ENCODE results near the gene PEX11G.

Gene PEX11G

DNA sequence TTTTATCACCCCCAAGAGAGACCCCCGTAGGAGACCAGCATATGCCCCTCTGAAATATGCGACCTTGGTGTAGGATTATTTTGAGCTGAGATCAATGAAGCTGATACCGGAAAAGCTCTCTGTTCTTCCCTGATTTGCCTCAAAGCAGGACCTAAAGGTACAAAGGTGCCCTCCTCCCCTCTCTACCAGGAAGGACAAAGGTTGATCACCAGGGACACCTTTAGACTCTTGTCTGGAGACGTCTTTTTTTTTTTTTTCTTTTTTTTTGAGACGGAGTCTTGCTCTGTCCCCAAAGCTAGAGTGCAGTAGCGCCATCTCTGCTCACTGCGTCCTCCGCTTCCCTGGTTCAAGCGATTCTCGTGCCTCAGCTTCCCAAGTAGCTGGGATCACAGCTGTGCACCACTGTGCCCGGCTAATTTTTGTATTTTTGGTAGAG lies 792 bp upstream of the PEX11G start:
- TF ChIP-seq, protein P1, sequence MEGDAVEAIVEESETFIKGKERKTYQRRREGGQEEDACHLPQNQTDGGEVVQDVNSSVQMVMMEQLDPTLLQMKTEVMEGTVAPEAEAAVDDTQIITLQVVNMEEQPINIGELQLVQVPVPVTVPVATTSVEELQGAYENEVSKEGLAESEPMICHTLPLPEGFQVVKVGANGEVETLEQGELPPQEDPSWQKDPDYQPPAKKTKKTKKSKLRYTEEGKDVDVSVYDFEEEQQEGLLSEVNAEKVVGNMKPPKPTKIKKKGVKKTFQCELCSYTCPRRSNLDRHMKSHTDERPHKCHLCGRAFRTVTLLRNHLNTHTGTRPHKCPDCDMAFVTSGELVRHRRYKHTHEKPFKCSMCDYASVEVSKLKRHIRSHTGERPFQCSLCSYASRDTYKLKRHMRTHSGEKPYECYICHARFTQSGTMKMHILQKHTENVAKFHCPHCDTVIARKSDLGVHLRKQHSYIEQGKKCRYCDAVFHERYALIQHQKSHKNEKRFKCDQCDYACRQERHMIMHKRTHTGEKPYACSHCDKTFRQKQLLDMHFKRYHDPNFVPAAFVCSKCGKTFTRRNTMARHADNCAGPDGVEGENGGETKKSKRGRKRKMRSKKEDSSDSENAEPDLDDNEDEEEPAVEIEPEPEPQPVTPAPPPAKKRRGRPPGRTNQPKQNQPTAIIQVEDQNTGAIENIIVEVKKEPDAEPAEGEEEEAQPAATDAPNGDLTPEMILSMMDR (IDR thresholded peaks at IDR 0.05; ENCODE audit: borderline replicate concordance, insufficient read depth, low read depth, low read length): no peak
- no peak overlapping the region for H3K4me3 ChIP-seq (ENCODE audit: low read depth, low read length)

DNA sequence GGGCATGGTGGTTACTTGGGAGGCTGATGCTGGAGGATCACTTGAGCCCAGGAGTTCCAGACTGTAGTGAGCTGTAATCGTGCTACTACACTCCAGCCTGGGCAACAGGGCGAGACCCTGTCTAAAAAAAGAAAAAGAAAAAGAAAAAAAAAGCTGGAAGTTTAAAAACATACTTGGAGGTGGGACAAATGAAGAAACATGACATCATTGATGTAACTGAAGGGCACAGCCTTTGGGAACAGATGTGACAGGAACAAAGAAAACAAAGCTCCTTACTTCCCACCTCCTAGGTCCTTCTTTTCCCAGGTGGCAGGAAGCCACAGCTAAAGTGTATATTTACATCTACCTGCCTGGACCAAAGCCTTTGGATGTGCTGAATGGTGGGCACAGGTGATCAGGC lies 1.9 kb downstream of the PEX11G start:
- TF ChIP-seq, protein P1 (IDR thresholded peaks at IDR 0.05; ENCODE audit: borderline replicate concordance, insufficient read depth, low read depth, low read length): no peak
- H3K4me3 ChIP-seq (ENCODE audit: low read depth, low read length): no peak overlapping the region

DNA sequence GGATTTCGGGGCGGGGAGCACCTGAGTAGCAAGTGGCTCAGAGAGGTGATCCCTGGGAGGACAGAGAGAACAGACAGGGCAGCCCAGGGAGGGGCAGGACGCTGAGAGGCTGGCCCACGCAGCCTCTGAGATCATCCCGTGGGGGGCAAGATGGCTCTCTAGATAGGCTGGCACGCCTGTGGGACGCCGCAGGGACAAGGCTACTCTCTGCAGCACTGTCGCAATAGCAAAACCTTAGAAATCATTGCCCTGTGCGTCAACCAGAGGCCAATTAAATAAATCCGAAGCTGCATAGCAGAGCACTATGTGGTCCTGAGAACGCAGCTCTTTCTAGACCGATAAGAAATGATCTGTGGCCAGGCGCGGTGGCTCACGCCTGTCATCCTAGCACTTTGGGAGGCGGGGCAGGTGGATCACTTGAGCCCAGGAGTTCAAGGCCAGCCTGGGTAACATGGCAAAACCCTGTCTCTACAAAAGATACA lies 5.1 kb downstream of the PEX11G start:
- TF ChIP-seq, protein P1 (IDR thresholded peaks at IDR 0.05; ENCODE audit: borderline replicate concordance, insufficient read depth, low read depth, low read length): no peak
- no peak overlapping the region for H3K4me3 ChIP-seq (ENCODE audit: low read depth, low read length)

DNA sequence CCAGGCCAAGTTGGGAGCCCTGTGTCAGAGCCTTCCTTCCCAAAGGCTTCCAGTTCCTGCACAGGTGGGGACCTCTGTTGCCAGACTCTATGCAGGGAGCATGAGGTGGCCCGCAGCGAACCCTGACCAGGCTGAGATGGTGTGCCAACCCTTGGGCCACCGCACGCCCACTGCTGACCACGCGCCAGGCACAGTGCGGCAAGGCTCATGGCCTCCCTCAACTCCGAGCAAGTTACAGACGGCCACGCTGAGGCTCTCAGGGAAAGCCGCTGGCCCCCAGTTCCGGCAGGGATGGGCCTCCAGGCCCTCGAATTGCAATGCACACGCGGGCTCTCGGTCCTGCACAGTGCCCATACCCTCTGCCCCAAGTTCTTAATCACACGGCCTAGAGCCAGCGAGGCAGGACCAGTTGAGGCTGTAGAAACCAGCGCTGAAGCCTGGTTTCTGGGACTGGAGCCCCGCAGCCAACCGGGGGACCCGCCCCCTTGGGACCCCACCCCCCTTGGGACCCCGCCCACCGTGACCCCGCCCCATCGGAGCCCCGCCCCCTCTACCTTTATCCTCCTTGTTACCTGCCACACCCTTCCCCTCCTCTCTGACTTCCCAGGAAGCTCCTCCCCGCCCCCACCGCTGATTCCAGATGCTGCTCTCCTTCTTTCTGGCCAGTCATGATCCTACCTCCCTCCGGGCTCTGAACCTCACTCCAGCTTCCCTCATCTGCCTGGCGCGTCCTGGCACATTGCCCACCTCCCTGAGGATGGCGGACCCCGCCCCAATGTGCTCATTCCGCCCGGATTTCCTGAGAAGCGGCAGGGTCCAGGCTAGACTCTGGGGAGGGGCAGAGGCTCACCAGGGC lies 6.0 kb downstream of the PEX11G start:
- TF ChIP-seq, protein P1 (IDR thresholded peaks at IDR 0.05; ENCODE audit: borderline replicate concordance, insufficient read depth, low read depth, low read length): no peak
- H3K4me3 ChIP-seq (ENCODE audit: low read depth, low read length): no peak overlapping the region

DNA sequence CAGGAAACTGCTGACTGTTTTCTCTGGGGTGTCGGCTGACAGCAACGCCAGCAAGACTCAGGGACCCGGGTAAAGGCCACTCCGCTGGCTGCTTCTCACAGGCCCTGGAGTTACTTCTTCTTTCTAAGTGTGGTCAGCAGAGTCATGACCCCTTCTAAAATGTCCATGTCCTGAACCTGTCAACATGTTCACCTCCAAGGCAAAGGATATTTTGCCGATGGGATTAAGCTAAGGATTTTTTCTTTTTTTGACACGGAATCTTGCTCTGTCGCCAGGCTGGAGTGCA lies 7.9 kb downstream of the PEX11G start:
- TF ChIP-seq, protein P1 (IDR thresholded peaks at IDR 0.05; ENCODE audit: borderline replicate concordance, insufficient read depth, low read depth, low read length): no peak
- H3K4me3 ChIP-seq (ENCODE audit: low read depth, low read length): no peak overlapping the region

DNA sequence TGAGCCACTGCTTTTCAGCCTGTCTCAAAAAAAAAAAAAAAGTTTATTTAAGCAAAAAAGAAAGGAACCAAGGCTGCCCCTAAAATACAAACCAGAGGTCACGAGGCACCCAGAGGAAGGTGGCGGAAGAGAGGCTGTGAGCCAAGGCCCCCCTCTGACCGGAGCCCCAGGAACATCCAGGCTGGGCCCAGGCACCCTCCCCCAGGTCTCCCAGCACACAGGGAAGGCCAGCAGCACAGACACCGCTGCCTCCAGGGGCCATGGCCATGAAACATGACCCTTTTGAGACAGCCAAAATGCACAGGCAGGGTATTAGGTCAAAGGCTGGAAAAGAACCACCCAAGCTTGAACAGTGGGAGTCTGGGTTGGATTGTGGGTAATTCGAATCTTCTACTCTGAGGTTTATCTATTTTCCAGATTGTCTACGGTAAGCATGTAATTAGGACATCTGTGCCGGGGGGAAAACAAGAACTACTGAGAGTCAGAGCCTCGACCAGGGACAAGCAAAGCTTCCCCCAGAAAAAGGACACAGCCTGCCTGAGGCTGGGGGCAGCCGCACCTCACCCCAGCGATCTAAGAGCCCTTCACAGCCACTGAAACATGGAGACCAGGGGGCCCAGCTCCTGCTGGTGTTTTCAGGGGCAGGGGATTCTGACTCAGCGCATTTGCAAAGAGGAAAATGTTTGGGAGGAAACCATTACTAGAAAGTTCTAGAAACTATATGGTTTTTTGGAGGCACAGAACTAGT lies 8.4 kb downstream of the PEX11G start:
- H3K4me3 ChIP-seq (ENCODE audit: low read depth, low read length): no peak overlapping the region
- TF ChIP-seq, protein P1 (IDR thresholded peaks at IDR 0.05; ENCODE audit: borderline replicate concordance, insufficient read depth, low read depth, low read length): no peak
